C4-2B (cell line): ENCODE measurements around the gene KIR2DL3.
"Not testable (repeated sequence)": the region's sequence is repeated elsewhere in the genome, so short reads cannot be mapped to it uniquely, and the experiment has no call there.

ENCODE experiments used
- ZFX ChIP-seq: fragments of 450-650 bp; IDR thresholded peaks from 2 replicates; pipeline ENCODE4 v1.6.1; 2017
- TF ChIP-seq, protein P1 (sequence below): fragments of 450-650 bp; conservative IDR thresholded peaks from 2 replicates; pipeline ENCODE4 v1.5.1; 2017; ENCODE audit warnings: mild to moderate bottlenecking

DNA sequence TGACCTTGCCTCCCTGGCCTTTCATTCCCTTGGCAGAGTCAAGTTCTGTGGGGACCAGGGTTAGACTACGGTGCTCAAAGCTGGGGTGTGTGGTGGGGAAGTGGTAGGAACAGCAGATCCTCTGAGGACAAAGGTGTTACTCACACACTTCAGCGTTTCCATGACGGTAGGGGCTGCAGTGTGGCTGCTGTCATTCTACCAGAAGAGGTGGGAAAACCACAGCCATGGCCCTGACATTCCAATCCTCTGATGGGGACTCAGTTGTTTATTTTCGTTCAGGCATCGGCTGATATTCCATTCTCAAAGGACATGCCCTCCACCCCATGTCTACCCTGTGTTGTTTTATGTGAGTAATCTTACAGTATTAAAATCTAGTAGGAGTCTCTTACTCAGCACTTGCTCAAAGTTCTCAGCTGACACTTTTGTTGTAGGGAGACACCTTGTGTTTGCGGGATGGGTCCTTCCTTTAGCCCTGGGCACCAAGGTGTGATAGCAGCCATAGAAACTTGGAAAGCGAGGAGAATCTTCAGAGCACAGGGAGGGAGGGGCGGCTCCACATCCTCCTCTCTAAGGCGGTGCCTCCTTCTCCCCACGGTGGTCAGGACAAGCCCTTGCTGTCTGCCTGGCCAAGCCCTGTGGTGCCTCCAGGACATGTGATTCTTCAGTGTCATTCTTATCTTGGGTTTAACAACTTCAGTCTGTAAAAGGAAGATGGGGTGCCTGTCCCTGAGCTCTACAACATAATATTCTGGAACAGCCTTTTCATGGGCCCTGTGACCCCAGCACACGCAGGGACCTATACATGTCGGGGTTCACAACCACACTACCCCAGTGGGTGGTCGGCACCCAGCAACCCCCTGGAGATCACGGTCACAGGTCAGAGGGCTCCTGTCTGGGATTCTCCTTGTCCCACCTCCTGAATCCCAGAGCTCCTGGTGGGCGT lies 33.0 kb downstream of the KIR2DL3 start:
- TF ChIP-seq, protein P1, sequence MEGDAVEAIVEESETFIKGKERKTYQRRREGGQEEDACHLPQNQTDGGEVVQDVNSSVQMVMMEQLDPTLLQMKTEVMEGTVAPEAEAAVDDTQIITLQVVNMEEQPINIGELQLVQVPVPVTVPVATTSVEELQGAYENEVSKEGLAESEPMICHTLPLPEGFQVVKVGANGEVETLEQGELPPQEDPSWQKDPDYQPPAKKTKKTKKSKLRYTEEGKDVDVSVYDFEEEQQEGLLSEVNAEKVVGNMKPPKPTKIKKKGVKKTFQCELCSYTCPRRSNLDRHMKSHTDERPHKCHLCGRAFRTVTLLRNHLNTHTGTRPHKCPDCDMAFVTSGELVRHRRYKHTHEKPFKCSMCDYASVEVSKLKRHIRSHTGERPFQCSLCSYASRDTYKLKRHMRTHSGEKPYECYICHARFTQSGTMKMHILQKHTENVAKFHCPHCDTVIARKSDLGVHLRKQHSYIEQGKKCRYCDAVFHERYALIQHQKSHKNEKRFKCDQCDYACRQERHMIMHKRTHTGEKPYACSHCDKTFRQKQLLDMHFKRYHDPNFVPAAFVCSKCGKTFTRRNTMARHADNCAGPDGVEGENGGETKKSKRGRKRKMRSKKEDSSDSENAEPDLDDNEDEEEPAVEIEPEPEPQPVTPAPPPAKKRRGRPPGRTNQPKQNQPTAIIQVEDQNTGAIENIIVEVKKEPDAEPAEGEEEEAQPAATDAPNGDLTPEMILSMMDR = not testable (repeated sequence)
- TF ChIP-seq ZFX = not testable (repeated sequence)
